Mesenchymal stem cell (in vitro differentiated cells and primary cell): ENCODE data around the gene HSD17B7.
"Not testable (repeated sequence)": the region's sequence is repeated elsewhere in the genome, so short reads cannot be mapped to it uniquely, and the experiment has no call there.

ENCODE experiments used
- DNase-seq: peaks from one replicate; pipeline ENCODE4 v3.0.0-alpha.2; 2013
- H2AFZ ChIP-seq: one replicate; pipeline ENCODE4 v1.6.1; 2013; ENCODE audit warnings: low read depth, mild to moderate bottlenecking, control low read depth, inconsistent platforms, low read length, moderate library complexity
- H2AK5ac ChIP-seq: 2 replicates; pipeline ENCODE4 v1.6.1; 2013; ENCODE audit warnings: low read length, moderate library complexity, mild to moderate bottlenecking, inconsistent platforms; ENCODE audit not compliant: severe bottlenecking
- H2BK120ac ChIP-seq: one replicate; pipeline ENCODE4 v1.6.1; 2013; ENCODE audit warnings: low read depth, mild to moderate bottlenecking, inconsistent platforms, low read length, moderate library complexity
- H2BK12ac ChIP-seq, 2 experiments: one replicate each; pipeline ENCODE4 v1.6.1; 2013; ENCODE audit warnings: inconsistent platforms in 2 of 2, low read length in 2 of 2, mild to moderate bottlenecking in 2 of 2, moderate library complexity in 2 of 2, control low read depth in 1 of 2
- H2BK15ac ChIP-seq: one replicate; pipeline ENCODE4 v1.6.1; 2013; ENCODE audit warnings: mild to moderate bottlenecking, low read depth, inconsistent platforms; ENCODE audit not compliant: poor library complexity, severe bottlenecking
- H2BK5ac ChIP-seq: 2 replicates; pipeline ENCODE4 v1.6.1; 2013; ENCODE audit warnings: low read depth, mild to moderate bottlenecking, low read length, control low read depth, inconsistent platforms; ENCODE audit not compliant: poor library complexity, severe bottlenecking
- H3K14ac ChIP-seq, 2 experiments: one replicate each; pipeline ENCODE4 v1.6.1; 2013; ENCODE audit warnings: inconsistent platforms in 2 of 2, low read length in 2 of 2, control low read depth in 1 of 2, mild to moderate bottlenecking in 1 of 2, moderate library complexity in 1 of 2
- H3K18ac ChIP-seq, 2 experiments: one replicate each; pipeline ENCODE4 v1.6.1; 2013; ENCODE audit warnings: inconsistent platforms in 2 of 2, low read length in 2 of 2, control low read depth in 1 of 2, low read depth in 1 of 2, mild to moderate bottlenecking in 1 of 2
- H3K23ac ChIP-seq, 2 experiments: one replicate each; pipeline ENCODE4 v1.6.1; 2013; ENCODE audit warnings: inconsistent platforms in 2 of 2, low read length in 2 of 2, mild to moderate bottlenecking in 2 of 2, moderate library complexity in 2 of 2, control low read depth in 1 of 2
- H3K27ac ChIP-seq: 2 replicates; pipeline ENCODE4 v1.5.1; 2013; ENCODE audit warnings: mild to moderate bottlenecking, moderate library complexity, low read length, control low read depth, inconsistent platforms; ENCODE audit not compliant: poor library complexity, severe bottlenecking
- H3K27me3 ChIP-seq, 2 experiments: 2 replicates each; pipeline versions ENCODE4 v1.6.1 to v1.7.0; 2013; ENCODE audit warnings: low read length in 2 of 2, mild to moderate bottlenecking in 2 of 2, moderate library complexity in 2 of 2, control low read depth in 1 of 2, inconsistent platforms in 1 of 2; ENCODE audit not compliant: control insufficient read depth in 1 of 2, insufficient read depth in 1 of 2
- H3K36me3 ChIP-seq, 2 experiments: 2 replicates each; pipeline versions ENCODE4 v1.6.1 to v1.7.0; 2013; ENCODE audit warnings: low read length in 2 of 2, control low read depth in 1 of 2, inconsistent platforms in 1 of 2, low read depth in 1 of 2, mild to moderate bottlenecking in 1 of 2; ENCODE audit not compliant: insufficient read depth in 2 of 2, control insufficient read depth in 1 of 2
- H3K4ac ChIP-seq, 2 experiments: one replicate each; pipeline ENCODE4 v1.6.1; 2013; ENCODE audit warnings: inconsistent platforms in 2 of 2, low read length in 2 of 2, mild to moderate bottlenecking in 2 of 2, moderate library complexity in 2 of 2, control low read depth in 1 of 2, low read depth in 1 of 2
- H3K4me1 ChIP-seq: 2 replicates; pipeline ENCODE4 v1.6.1; 2013; ENCODE audit warnings: low read depth, low read length, control low read depth; ENCODE audit not compliant: control insufficient read depth, insufficient read depth
- H3K4me2 ChIP-seq: 2 replicates; pipeline ENCODE4 v1.6.1; 2013; ENCODE audit warnings: low read length, mild to moderate bottlenecking, inconsistent platforms; ENCODE audit not compliant: poor library complexity, severe bottlenecking
- H3K4me3 ChIP-seq, 2 experiments: 2 replicates each; pipeline versions ENCODE4 v1.5.1 to v1.7.0; 2013; ENCODE audit warnings: low read length in 2 of 2, mild to moderate bottlenecking in 2 of 2, control low read depth in 1 of 2, low read depth in 1 of 2; ENCODE audit not compliant: insufficient read depth in 1 of 2
- H3K79me1 ChIP-seq: replicated peaks from 2 replicates; pipeline ENCODE4 v1.6.1; 2013; ENCODE audit warnings: mild to moderate bottlenecking, control low read depth, low read length, inconsistent platforms; ENCODE audit not compliant: poor library complexity, severe bottlenecking
- H3K9ac ChIP-seq: 2 replicates; pipeline ENCODE4 v1.7.0; 2013; ENCODE audit warnings: mild to moderate bottlenecking, low read length, moderate library complexity
- H3K9me3 ChIP-seq: 2 replicates; pipeline ENCODE4 v1.7.0; 2013; ENCODE audit warnings: mild to moderate bottlenecking, low read length; ENCODE audit not compliant: control insufficient read depth
- H4K8ac ChIP-seq: one replicate; pipeline ENCODE4 v1.6.1; 2013; ENCODE audit warnings: inconsistent platforms, mild to moderate bottlenecking, low read length, moderate library complexity
- H4K91ac ChIP-seq: one replicate; pipeline ENCODE4 v1.6.1; 2013; ENCODE audit warnings: mild to moderate bottlenecking, low read length, inconsistent platforms
- WGBS: methylation state at CpG from one replicate; pipeline ENCODE4 v1.1.7; 2013; ENCODE audit warnings: mixed read lengths; 5-methylcytosine and 5-hydroxymethylcytosine counted together

Gene HSD17B7

DNA sequence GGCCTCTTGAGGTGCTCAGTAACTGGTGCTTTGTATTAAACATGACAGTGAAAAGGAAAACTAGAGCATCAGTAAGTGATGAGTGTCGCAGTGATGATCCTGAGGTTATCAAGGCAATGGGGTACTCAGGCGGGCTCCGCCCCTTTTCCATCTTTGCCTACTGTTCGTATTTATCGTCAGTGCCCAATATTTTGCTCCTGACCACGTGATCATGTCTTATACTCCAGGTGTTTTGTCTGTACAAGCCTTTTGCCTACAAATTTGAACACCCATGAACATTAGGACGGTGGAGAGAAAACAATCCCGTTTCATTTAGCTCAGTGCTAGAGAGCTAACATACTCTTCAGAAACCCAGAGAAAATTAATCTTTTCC lies 469 bp downstream of the HSD17B7 start:
- not testable (repeated sequence) for H3K4ac ChIP-seq, H2AFZ ChIP-seq, H3K4me2 ChIP-seq, H2AK5ac ChIP-seq, H4K91ac ChIP-seq, H2BK120ac ChIP-seq, H2BK5ac ChIP-seq, H3K18ac ChIP-seq, H3K23ac ChIP-seq, H3K14ac ChIP-seq, H3K4me1 ChIP-seq, H4K8ac ChIP-seq, H3K27ac ChIP-seq, H3K9me3 ChIP-seq, H2BK15ac ChIP-seq, H2BK12ac ChIP-seq, H3K27me3 ChIP-seq, H3K79me1 ChIP-seq
- no CpG with 5 or more reads among the region's 8 CpGs for WGBS
- H3K36me3 ChIP-seq: peaks cover 2 to 16% of the 10 kb centered on the region in 2 experiments
- peak; percentile 26 for DNase-seq
- peak overlapping the region in 1 of 2 experiments; percentile 73 for H3K4me3 ChIP-seq
- peak overlapping the region; percentile 73 for H3K9ac ChIP-seq

DNA sequence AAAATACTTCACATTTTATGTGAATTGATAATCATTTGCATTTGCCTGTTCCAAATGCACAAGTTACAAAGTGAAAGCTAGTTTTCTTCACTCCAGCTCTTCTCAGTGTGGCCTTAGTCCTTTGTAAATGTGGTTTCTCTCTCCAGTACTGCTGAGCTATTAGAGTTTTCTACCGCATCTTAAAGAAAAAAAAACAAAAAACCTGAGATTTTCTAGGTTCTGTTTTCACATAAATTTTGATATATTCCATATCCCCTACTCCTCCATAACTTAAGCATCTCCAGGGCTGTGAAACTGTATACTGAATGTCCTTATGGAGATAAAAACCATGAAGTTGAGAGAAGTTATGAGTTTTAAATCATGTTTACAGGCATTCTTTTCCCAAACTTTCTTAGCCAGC lies 3.8 kb downstream of the HSD17B7 start:
- not testable (repeated sequence) for H3K23ac ChIP-seq, H3K9me3 ChIP-seq, DNase-seq, H3K4me1 ChIP-seq, H3K4ac ChIP-seq, H2BK120ac ChIP-seq, H4K8ac ChIP-seq, H2BK5ac ChIP-seq, H2AFZ ChIP-seq, H2BK15ac ChIP-seq, H3K18ac ChIP-seq, H3K79me1 ChIP-seq, H3K9ac ChIP-seq, H3K4me2 ChIP-seq, H3K14ac ChIP-seq, H3K27ac ChIP-seq, H3K4me3 ChIP-seq, H2BK12ac ChIP-seq, H3K27me3 ChIP-seq, H2AK5ac ChIP-seq, H4K91ac ChIP-seq
- peaks cover 2 to 17% of the 10 kb centered on the region in 2 experiments for H3K36me3 ChIP-seq
- WGBS: 100% methylated on average over 1 of the region's 1 CpG

DNA sequence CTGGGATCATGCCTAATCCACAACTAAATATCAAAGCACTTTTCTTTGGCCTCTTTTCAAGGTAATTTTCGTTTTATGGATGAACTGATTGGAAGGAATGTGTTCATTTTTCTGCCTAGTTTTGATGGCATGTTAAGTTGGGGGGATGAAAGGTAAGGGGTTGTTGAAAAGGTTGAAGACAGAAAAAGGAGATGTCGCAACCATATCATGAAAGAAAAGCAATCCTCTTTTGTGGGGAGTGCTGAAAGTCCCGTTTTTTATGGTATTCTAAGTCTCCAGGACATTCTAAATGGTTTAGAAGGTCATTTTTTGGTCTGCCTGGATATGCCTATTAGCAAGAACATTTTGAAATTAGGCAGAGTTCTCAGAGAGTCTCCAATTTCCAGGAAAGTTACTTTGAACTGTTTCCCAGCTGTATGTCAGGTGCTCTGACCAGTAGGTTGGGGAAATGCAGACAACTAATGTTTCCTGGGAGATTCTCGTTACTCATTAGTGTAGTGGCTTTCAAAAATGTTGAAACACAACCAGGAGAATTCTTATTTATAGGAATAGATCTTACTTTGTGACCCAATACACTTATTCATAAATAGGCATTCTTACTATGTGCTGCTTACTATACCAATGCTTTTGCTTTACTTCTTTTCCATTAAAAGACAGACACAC lies 6.2 kb downstream of the HSD17B7 start:
- not testable (repeated sequence) for H2BK5ac ChIP-seq, H3K9ac ChIP-seq, H3K4ac ChIP-seq, H2BK120ac ChIP-seq, H2BK15ac ChIP-seq, H2BK12ac ChIP-seq, H3K18ac ChIP-seq, DNase-seq, H2AK5ac ChIP-seq, H3K4me1 ChIP-seq, H3K23ac ChIP-seq, H3K4me3 ChIP-seq, H3K4me2 ChIP-seq, H3K14ac ChIP-seq, H3K9me3 ChIP-seq, H3K79me1 ChIP-seq, H4K8ac ChIP-seq, H3K27me3 ChIP-seq, H2AFZ ChIP-seq, H3K27ac ChIP-seq, H4K91ac ChIP-seq
- peaks cover 2 to 38% of the 10 kb centered on the region in 2 experiments for H3K36me3 ChIP-seq
- WGBS: 62% methylated on average over 3 of the region's 4 CpGs

DNA sequence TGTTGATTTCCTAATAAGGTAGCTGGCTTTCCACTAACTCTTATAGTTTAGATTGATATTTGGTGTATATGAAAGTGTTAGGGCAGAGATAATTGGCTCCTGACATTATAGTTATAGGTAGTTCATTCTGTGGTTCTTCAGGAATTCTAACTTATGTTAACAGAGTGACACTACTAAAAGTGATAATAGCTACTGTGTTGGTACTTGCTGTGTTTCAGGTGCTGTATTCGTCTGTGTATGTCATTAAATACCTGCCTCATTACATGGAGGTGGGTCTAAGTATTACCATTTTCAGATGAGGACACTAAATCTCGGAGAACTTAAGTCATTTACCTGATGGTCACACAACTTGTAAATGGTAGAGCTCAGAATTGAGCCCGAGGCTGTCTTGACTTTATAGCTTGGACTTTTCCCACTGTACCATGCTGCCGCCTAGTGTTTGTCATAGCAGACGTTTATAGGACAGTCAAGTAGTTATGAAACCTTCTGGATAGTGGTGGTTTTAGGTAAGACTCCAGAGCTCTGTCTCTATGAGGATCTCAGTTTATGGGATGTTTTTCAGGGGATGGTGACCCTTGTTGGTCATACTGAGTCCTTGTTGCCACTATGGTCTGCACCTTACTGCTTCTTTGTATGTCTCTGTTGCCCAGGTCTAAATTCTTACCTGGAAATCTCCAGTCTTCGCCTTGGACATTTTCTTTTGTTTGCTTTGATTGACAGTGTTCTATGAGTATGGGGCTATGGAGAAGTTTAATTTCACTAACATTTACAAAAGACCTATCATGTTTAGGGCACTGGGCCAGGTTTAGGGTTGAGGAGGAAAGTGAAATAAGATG lies 9.7 kb downstream of the HSD17B7 start:
- not testable (repeated sequence) for H2AK5ac ChIP-seq, H2BK12ac ChIP-seq, H2BK15ac ChIP-seq, H4K8ac ChIP-seq, H3K79me1 ChIP-seq, H3K9ac ChIP-seq, H2BK5ac ChIP-seq, H3K23ac ChIP-seq, H3K9me3 ChIP-seq, H2AFZ ChIP-seq, H3K4me2 ChIP-seq, H4K91ac ChIP-seq, H3K27me3 ChIP-seq, H3K18ac ChIP-seq, H3K4me3 ChIP-seq, H3K4me1 ChIP-seq, H2BK120ac ChIP-seq, H3K14ac ChIP-seq, H3K4ac ChIP-seq, H3K27ac ChIP-seq
- H3K36me3 ChIP-seq: peaks cover 0 to 59% of the 10 kb centered on the region in 2 experiments
- 28% methylated on average over 4 of the region's 6 CpGs for WGBS
- peak; percentile 77 for DNase-seq
